GM19239 (cell line): ENCODE measurements around the gene EXOSC2.
A peak's percentile ranks its signal among the peaks of the same experiment; 100 is the strongest.
"Not testable (repeated sequence)": the region's sequence is repeated elsewhere in the genome, so short reads cannot be mapped to it uniquely, and the experiment has no call there.

Experiments
- DNase-seq: peaks from one replicate; pipeline ENCODE4 v3.0.0; 2011; ENCODE audit warnings: low spot score; ENCODE audit not compliant: insufficient read length
- FAIRE-seq: peaks from 2 replicates; lab custom pipeline; 2011; peaks lifted over from hg19 to GRCh38; lab: Jason Lieb, UNC

EXOSC2 gene

GRCh38 chr9:130666393-130667119, 27.0 kb upstream of the EXOSC2 start:
- DNase-seq (no peak), FAIRE-seq (no peak)

- DNase-seq (no peak), FAIRE-seq (no peak)
Observed at GRCh38 chr9:130667120-130667435, 26.5 kb upstream of the EXOSC2 start.

- FAIRE-seq, result no peak
Observed at GRCh38 chr9:130668196-130668595, 25.4 kb upstream of the EXOSC2 start.

GRCh38 chr9:130668659-130669058, 24.9 kb upstream of the EXOSC2 start:
- no peak for DNase-seq
- FAIRE-seq, result no peak

More at GRCh38 chr9:130668196-130668595, 25.4 kb upstream of the EXOSC2 start:
- DNase-seq, result no peak

- DNase-seq, result no peak
- no peak for FAIRE-seq
Observed at GRCh38 chr9:130669965-130670364, 23.6 kb upstream of the EXOSC2 start.

- FAIRE-seq, result no peak
- no peak for DNase-seq
Observed at GRCh38 chr9:130670644-130671043, 22.9 kb upstream of the EXOSC2 start.

GRCh38 chr9:130672466-130672865, 21.1 kb upstream of the EXOSC2 start:
- no peak for FAIRE-seq
- no peak for DNase-seq

GRCh38 chr9:130672933-130673615, 20.5 kb upstream of the EXOSC2 start:
- FAIRE-seq, result no peak
- DNase-seq, result no peak

GRCh38 chr9:130675396-130675795, 18.2 kb upstream of the EXOSC2 start:
- FAIRE-seq (no peak), DNase-seq (no peak)

- DNase-seq (no peak), FAIRE-seq (no peak)
Observed at GRCh38 chr9:130677252-130677651, 16.3 kb upstream of the EXOSC2 start.

GRCh38 chr9:130680836-130681768, 12.5 kb upstream of the EXOSC2 start:
- DNase-seq, result peak; percentile 85
- FAIRE-seq, result no peak

GRCh38 chr9:130681769-130682420, 11.7 kb upstream of the EXOSC2 start:
- DNase-seq (no peak), FAIRE-seq (no peak)

- no peak for DNase-seq
- FAIRE-seq, result peak; percentile 11
Observed at GRCh38 chr9:130682421-130683121, 11.0 kb upstream of the EXOSC2 start.

- no peak for DNase-seq
- no peak for FAIRE-seq
Observed at GRCh38 chr9:130685104-130685503, 8.5 kb upstream of the EXOSC2 start.

GRCh38 chr9:130685945-130686344, 7.6 kb upstream of the EXOSC2 start:
- not testable (repeated sequence) for FAIRE-seq, DNase-seq

GRCh38 chr9:130687615-130688014, 6.0 kb upstream of the EXOSC2 start:
- FAIRE-seq, result no peak

GRCh38 chr9:130688072-130688471, 5.5 kb upstream of the EXOSC2 start:
- DNase-seq (no peak), FAIRE-seq (no peak)

More at GRCh38 chr9:130687615-130688014, 6.0 kb upstream of the EXOSC2 start:
- no peak for DNase-seq

GRCh38 chr9:130689572-130689936, 4.0 kb upstream of the EXOSC2 start:
- no peak for DNase-seq
- FAIRE-seq, result no peak

- FAIRE-seq, result no peak
- no peak for DNase-seq
Observed at GRCh38 chr9:130689937-130690700, 3.5 kb upstream of the EXOSC2 start.
